HG03103 (cell line): ENCODE data around the gene NPHP3.
"Not testable (repeated sequence)": the region's sequence is repeated elsewhere in the genome, so short reads cannot be mapped to it uniquely, and the experiment has no call there.

ENCODE experiments used
- ATAC-seq: cut with Tn5 transposase; IDR thresholded peaks from one replicate; pipeline ENCODE4 v1.9.1; 2021; ENCODE audit warnings: low read depth; ENCODE audit not compliant: unreplicated experiment

Gene NPHP3, protein sequence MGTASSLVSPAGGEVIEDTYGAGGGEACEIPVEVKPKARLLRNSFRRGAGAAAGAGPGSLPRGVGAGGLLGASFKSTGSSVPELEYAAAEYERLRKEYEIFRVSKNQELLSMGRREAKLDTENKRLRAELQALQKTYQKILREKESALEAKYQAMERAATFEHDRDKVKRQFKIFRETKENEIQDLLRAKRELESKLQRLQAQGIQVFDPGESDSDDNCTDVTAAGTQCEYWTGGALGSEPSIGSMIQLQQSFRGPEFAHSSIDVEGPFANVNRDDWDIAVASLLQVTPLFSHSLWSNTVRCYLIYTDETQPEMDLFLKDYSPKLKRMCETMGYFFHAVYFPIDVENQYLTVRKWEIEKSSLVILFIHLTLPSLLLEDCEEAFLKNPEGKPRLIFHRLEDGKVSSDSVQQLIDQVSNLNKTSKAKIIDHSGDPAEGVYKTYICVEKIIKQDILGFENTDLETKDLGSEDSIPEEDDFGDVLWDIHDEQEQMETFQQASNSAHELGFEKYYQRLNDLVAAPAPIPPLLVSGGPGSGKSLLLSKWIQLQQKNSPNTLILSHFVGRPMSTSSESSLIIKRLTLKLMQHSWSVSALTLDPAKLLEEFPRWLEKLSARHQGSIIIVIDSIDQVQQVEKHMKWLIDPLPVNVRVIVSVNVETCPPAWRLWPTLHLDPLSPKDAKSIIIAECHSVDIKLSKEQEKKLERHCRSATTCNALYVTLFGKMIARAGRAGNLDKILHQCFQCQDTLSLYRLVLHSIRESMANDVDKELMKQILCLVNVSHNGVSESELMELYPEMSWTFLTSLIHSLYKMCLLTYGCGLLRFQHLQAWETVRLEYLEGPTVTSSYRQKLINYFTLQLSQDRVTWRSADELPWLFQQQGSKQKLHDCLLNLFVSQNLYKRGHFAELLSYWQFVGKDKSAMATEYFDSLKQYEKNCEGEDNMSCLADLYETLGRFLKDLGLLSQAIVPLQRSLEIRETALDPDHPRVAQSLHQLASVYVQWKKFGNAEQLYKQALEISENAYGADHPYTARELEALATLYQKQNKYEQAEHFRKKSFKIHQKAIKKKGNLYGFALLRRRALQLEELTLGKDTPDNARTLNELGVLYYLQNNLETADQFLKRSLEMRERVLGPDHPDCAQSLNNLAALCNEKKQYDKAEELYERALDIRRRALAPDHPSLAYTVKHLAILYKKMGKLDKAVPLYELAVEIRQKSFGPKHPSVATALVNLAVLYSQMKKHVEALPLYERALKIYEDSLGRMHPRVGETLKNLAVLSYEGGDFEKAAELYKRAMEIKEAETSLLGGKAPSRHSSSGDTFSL (N-terminal part only)

DNA sequence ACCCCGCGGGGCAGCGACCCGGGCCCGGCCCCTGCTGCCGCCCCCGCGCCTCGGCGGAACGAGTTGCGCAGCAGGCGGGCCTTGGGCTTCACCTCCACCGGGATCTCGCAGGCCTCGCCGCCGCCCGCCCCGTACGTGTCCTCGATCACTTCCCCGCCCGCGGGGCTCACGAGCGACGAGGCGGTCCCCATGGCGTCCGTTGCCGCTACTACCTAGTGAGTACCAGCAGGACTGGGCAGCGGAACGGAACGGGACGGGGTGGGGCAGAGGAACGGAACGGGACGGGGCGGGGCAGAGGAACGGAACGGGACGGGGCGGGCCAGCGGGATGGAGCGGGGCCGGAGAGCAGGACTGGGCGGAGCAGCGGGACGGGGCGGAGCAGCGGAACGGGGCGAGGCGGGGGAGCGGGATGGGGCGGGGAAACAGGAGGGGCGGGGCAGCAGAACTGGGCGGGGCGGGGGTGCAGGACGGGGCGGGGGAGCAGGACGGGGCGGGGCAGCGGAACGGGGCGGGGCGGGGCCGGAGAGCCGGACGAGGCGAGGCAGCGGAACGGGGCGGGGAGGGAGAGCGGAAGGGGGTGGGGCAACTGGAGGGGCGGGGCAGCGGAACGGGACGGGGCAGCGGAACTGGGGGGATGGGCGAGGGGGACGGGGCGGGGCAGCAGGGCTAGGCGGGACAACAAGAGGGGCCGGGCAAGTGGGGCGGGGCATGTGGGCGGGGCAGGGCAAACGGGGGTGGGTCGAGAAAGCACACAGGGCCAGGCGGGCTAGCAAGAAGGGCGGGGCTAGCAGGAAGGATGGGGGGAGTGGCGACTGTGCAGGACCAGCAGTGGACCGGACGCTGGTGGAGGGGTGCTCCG is at the start of gene NPHP3:
Gene NPHP3 (minus strand): TSS at position 245 of the 859 bp plus-strand sequence. CDS start 54 bp downstream, at position 191.
- peak; percentile 71 for ATAC-seq

DNA sequence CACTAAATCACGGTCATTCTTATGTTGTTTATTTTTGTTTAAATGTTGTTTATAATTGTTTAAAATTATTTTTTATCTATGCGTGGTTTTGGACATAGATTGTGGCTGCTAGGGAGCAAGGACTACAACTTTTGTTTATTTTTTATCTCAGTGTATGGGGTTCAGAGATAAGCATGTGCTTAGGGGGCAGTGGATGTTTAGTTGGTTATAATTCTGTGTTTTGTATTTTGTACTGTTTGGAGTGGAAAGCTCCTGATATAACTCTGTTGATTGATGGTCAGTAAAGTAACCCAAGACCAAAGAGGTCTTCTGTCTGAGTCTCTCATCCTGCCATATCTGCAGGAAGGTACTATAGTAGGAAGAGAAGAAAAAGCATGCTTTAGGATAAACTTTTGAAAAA is 36.5 kb upstream of the NPHP3 start:
- ATAC-seq = no peak

DNA sequence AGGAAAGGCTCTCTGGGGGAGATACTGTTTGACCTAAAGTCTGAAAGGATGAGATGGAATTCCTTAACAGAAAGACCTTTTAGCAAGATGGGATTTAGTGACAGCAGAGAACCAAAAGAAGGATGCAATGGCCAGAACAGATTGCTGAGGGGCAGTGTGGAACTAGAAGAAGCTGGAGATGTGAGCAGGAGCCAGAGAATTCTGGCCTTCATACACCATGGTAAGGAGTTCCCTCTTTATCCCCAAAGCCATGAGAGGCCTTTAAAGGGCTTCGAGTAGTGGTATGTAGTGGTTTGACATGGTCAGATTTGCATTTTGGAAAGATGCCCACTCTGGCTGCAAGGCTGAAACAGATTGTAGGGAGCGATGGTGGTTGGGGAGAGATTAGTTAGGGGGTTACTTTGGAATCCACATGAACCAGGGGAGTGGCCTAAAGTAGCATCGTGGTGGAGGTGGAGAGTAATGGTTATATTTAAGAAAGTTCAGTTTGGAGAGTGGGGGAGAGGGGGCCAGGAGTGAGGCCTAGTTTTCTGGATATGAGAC is 34.0 kb upstream of the NPHP3 start:
- no peak for ATAC-seq

DNA sequence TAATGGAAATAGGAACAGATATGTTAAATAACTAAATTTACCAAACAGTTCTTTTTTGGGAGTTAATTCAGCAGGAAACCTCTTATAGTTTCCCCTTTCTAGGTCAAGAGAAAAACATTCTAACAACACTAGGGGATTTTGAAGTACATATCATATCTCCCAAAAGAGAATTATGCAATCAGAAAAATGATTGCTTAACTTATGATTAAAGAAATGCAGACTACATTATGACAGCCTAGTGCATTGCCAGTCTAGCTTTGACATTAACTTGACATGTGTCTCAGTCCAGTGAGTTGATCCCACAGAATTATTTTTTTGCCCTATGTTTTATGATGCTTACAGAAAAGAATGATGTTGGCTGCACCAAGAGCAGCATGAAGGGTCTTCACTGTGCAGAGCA is 31.7 kb upstream of the NPHP3 start:
- no peak for ATAC-seq

DNA sequence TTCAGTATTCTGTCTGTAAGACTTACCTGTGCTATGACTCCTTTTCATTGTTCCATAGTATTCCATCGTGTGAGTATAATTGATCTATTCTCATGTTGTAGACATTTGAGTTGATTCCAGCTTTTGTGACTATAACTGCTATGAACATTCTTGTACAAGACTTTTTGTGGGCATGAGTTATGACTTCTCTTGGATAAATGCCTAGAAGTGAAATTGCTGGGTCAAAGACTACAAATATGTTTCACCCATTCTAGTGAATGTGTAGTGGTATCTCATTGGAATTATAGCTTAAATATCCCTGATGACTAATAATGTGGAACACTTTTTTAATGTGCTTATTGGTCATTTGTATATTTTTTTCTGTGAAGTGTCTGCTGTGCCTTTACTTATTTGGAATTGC is 27.6 kb upstream of the NPHP3 start:
- ATAC-seq = no peak

DNA sequence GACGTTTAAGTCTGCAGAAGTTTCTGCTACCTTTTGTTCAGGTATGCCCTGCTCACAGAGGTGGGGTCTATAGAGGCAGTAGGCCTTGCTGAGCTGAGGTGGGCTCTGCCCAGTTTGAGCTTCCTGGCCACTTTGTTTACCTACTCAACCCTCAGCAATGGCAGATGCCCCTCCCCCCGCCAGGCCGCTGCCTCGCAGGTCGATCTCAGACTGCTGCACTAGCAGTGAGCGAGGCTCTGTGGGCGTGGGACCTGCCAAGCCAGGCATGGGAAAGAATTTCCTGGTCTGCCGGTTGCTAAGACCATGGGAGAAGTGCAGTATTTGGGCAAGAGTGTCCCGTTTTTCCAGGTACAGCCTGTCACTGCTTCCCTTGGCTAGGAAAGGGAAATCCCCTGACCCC is 24.5 kb upstream of the NPHP3 start:
- ATAC-seq = not testable (repeated sequence)

DNA sequence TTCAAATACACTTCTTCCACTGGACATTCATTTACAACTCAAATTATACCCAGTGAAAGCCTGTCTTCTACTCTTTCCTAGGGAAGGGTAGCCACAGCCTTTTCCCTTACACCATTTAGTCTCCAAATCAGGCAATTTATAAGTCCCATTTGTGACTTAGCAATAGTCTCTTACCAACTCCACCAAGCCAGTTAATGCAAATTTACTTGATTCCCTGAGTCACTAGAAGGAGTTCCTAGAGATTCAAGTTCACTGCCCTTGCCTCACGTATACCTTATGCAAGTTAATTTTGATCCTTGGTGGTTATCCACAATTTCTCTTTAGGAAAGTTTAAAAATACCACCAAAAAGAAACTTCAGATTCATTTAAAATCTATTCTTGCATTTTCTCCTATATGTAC is 16.1 kb upstream of the NPHP3 start:
- no peak for ATAC-seq

DNA sequence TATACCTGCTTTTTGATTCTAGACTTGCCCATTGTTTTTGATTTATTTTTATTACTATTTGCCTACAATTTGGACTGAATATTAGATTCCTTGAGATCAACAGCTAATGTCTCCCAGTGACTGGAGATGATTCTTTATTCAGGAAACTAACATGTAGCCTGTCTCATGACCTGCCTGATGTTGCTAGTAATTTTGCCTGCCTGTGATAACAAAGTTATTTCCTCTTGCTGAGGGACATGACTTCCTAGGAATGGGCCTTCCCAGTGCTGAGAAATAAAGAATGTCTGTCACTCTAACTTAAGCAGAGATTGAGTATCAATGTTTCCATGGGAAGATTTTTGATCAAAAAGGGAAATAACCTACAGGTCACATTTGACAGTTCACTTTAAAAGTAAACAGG is 13.4 kb upstream of the NPHP3 start:
- ATAC-seq = no peak

DNA sequence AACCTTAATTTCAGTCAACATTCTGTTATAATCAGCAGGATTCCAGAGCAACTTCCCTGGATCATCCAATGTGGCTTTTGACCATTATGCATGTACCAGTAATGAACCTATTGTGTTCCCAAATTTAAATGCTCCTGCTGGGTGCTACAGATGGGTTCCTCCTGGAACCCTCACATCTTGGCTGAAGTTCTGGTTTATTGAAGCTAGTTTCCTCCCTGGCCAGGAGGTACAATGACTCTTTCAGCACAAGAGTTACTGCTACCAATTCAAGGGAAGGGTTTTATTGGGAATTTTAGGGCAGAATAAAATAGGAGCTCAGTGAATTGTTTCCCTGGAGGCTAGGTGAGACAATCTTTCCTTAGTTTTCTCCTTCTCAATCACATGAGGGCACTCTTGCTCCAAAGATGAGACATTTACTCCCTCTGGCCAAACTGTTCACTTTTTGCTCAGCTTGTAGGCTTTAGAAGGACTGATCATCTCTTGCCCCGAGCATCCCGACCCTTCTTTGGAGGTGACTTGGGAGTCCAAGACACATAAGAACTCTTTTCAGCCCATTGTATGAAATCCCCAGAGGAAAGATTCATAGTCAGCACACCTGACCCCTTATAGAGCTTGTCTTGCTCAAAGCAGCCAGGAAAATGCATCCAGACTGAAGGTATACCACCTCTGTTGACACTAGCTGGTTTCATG is 8.8 kb upstream of the NPHP3 start:
- no peak for ATAC-seq

DNA sequence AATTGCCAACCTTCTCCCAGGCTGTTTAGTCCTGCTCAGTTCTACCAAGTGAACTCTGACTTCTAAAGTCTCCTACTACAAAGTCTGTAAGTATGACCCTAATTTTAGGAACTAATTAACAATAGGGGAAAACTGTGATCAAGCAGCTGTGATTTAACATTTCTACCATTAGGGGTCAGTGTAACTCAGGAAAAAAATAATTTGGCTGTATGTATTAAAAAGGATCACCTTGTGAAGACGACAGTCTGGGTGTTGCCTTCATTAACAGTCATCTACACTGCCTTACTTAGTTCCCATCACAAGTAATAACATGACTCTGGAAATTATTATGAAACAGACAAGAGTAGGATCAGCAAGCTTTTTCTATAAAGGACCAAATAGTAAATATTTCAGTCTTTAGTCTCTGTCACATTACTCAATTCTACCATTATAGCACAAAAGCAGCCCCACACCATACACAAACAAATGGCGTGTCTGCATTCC is 4.2 kb upstream of the NPHP3 start:
- ATAC-seq = no peak

DNA sequence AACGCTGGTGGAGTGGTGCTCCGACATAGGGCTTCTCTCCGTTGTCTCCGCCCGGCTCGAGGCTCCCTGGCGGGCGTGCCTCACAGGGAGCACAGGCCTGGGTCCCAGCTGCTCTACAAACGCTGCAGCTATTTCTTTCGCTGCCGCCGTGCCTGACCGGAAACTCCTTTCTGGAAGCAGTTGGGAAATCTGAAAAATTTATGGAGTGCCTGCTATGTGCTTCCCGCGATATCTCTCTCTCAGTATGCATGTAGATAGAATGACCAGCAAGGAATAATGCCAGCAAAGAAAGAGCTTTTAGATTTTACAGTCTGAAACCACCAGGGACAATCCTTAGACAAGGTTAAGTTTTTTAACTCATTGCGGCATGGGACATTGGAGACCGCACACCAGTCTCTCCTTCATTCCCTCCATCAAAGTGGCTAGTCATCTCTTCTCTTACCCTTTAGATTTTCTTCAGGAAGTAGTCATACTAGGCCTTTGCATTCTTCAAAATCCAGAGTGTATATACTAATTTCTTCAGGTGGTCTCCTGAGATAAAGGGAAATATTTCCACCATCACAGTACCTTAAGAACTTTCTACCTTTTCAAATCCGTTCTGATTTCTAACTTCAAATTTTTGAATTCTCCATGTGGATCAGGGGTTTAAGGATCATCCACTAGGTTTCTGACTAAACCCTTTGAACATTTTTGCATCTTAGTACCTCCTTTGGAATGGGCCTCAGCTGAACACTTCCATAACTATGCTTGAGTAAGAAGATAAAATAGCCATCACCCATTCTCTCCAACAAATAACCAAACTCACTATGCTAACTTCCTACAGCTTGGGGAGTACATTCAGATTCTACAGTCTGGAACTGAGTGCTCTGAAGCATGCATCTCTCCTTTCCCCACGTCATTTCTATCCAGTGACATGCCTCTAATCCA is 1.1 kb upstream of the NPHP3 start:
- no peak for ATAC-seq

DNA sequence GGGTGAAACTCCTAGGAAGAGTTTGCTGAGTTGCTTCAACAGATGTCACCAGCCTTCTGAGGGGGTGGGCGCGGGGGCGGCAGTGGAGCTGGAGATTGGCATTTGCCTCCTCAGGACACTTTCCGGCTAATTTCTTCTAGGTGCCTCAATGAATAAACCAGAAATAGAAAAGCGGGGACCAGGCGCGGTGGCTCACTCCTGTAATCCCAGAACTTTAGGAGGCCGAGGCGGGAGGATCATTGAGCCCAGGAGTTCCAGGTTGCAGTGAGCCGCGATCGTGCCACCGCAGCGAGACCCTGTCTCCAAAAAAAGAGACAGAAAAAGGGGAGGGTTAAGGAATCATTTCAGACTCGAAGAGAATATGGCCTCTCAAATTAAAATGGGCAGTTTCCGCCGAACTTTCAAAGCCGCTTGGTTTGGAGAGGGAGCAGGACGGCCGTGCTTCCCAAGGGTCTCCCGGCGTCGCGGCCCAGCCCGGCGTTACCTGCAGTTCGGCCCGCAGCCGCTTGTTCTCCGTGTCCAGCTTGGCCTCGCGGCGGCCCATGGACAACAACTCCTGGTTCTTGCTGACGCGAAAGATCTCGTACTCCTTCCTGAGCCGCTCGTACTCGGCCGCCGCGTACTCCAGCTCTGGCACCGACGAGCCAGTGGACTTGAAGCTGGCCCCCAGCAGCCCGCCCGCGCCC is 587 bp downstream of the NPHP3 start:
- peak; percentile 12 for ATAC-seq

DNA sequence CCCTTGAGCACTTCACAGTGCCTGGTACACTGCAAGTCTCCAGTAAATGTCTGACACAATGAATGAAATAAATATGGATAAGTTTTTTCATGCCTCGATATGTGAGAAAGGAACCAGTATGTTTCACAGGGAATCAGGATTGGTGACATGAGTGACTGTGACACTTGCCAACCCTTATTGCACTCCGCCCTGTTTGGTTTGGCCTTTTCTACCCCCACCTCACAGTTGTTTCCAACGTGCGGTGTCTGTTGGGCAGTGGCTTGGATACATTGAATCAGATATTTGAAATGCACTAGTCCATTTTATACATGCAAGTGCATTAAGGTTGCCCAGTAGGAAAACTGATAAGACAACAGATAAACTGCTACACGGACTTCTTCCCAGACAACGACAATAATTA is 2.0 kb downstream of the NPHP3 start:
- no peak for ATAC-seq

DNA sequence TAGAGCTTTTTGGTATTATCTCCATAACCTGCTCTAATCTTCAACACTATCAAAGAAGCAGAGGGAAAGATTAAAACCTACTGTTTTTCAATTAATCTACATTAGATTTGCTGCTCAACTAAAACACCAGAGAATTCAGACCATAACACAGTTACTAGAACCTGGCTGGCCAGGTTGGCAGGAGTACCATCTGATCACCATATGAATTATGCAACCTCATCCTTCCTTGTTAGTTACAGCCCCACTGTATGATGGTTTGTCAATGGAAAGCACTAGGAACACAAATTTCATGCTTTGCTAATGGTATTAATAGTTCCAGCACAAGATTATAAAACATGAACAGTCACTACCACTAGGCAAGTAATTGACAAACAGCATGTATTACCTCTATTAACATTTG is 5.8 kb downstream of the NPHP3 start:
- no peak for ATAC-seq

DNA sequence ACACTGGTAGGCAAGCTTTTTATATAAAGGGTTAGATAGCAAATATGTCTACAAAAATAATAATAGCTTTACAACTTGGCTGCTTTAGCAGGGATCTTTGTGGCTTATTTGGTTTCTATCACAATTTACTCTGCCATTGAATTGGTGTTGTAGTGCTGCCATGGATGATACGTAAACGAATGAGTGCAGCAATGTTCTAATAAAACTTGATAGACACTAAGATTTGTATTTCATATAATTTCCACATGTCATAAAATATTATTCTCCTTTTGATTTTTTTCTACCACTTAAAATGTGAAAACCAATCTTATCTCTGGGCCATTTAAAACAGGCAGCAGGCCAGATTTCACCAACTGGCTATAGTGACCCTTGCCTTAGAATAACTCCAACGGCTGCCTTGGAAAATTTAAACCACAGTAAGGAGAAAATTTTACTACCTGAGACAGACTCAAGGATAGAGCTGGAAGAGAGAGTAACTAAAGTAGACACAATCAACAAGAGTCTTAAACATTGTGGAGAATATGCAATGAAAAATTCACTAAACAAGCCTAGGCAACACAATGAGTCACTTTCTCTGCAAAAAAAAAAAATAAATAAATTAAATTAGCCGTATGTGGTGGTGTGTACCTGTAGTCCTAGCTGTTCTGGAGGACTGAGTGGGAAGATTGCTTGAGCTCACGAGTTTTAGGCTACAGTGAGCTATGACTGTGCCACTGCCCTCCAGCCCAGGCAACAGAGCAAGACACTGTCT is 8.1 kb downstream of the NPHP3 start:
- ATAC-seq = no peak

DNA sequence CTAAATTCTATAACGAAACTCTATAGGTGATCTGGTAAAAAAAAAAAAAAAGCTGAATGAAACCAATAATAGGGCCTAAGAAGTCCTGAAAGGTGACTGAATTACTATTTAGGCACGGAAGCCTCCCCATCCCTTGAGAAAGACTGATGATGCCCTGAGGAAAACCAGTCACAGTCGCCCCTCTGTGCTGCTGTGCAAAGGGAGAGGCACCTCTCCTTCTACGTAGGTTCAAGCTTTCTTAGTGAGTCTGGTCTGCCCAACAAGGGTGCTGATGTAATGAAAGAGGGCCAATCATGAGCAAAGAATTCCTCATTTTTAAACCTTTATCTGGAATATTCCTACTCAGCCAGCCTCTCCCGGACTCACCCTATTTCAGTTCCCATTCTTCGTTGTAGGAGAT is 11.9 kb downstream of the NPHP3 start:
- ATAC-seq = no peak

DNA sequence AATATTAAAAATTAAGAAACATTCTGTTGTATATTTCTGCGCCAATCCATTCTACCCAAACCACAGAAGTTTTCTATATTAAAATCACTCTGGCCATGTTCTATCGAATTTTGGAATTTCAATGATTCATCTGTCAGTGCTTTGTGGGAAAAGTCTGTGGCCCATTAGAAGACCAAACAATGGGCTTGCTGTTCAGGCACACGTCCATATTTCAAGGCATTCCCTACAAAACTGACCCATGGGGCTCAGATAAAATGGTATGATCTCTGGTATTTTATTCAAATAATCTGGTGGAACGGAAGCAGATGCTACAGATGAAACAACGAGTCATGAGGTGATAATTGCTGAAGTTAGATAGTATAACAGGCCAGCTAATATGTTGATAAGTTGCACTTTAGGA is 12.4 kb downstream of the NPHP3 start:
- ATAC-seq = no peak
